ENCODE results near the gene DCST1. TPM values are rescaled to one million over a fixed set of nuclear protein-coding genes. Genes with fewer than 3 reads are reported as not detected.

Gene DCST1
- polyA plus RNA-seq, 3 donors: 0.12 to 0.61 (median 0.32) TPM

DNA sequence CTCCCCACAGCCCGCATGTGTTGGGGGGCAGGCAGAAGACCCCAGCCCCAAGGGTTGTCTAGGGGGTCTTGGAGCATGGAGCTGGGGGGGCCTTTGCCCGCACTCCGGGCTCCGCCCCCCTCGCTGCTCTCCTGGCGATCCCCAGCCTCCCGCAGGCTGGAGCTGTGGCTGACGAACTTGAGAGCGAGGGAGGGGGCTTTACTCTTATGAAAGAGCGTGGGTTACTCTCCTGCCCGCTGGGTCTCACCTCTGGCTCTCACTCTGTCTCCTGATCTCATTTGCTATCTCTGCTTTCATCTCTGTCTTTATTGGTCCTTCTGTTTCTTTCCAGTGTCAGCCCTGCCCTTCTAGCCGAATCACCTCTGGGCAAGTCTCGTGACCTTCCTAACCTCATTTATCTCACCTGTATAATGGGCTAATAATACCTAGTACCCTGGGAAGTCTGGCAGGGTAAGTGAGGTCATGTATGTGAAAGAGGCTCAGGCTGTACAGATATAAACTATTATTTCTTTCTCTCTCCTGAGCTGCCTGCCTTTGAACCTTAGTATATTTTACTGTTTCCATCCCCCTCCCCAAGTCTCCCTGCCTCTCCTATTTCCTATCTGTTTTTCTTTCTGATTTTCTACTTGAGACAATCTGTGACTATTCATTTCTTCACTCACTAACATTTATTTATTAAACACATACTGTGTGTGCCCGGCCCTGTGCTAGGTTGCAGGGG, 30.6 kb downstream of the DCST1 start:
- DNase-seq (ENCODE audit: extremely low read depth in 1 of 11, low read depth in 9 of 11, low spot score in 4 of 11): no peak

DNA sequence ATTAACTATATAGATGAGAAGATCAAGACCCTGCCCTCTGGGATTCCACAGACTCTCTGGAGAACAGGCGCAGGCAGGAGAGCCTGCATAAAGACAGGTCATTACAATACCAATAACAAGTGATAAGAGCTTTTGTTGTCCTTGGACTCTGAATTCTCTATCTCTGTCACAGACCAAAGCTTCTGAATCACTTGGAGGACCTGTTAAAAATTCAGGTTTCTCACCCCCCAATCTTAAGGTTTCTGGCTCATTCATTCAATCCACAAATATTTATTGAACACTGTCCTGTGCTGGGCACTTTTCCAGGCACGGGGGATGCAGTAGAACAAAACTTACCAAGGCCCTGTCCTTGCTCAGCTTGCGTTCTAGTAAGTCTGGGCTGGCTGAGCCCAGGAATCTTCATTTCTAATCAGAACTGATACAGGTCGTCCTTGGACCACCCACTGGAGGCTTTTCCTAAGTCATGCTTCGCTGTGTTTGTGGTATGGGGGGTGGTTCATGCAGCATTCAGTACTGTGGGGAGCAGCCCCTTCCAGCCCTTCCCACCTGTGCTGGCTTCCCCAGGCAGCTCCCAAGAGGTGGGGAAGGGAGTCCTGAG, 31.3 kb downstream of the DCST1 start:
- DNase-seq (ENCODE audit: extremely low read depth in 1 of 11, low read depth in 9 of 11, low spot score in 4 of 11): no peak

GRCh38 chr1:155066777-155067176, 33.2 kb downstream of the DCST1 start:
- DNase-seq (ENCODE audit: extremely low read depth in 1 of 11, low read depth in 9 of 11, low spot score in 4 of 11): no peak

GRCh38 chr1:155068599-155068998, 35.0 kb downstream of the DCST1 start:
- DNase-seq (ENCODE audit: extremely low read depth in 1 of 11, low read depth in 9 of 11, low spot score in 4 of 11): no peak

DNA sequence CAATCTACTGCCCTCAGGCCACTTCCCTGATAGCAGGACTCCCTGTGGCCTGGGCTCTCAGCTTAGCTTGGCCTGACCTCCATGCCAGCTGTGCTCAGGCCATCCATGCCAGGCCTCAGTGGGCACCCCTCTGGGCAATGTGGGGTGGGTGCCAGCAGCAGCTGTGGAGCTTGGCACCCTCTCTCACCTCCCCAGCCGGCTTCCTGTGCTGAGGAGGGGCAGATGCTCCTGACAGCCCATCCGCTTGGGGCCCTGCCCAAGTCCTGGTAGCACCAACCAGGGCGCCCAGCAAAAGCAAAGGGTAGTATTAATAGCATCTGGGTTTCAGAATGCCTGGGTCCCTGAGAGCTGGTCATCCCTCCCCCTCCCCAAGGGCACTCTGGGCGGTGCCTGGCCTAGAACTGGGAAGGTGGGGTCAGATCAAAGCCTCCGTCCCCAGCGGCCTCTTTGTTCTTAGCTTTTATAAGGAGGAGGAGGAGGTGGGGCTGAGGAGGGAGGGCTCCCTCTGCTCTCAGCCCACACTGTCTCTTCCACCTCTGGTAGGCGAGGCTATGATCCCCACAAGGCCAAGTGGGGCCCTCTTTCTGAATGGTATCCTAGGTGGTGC, 36.0 kb downstream of the DCST1 start:
- no peak for DNase-seq (ENCODE audit: extremely low read depth in 1 of 11, low read depth in 9 of 11, low spot score in 4 of 11)

DNA sequence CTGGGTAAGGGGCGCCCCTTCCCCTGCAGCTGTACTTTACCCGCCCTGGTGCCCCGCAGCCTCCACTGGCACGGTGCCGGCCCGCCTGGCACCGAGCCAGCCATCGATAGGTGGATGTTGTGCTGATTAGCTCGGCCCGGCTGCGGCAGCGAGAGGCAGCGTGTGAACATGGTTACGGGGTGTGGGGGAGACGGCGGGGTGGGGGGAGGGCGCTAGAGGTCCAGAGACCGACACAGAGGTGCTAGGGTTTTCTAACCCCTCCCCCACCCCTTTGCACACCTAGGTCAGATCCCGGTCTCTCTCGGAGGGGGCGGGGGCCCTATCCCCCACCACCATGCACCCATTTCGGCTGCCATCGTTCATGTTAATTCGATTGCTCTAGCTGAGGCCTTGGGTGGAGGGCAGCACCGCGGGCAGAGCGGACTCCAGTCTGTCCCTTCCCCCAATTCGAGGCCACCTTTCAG, 36.6 kb downstream of the DCST1 start:
- DNase-seq (ENCODE audit: extremely low read depth in 1 of 11, low read depth in 9 of 11, low spot score in 4 of 11): no peak

- DNase-seq (ENCODE audit: extremely low read depth in 1 of 11, low read depth in 9 of 11, low spot score in 4 of 11): peak in 3 of 11 donors; percentile 67 to 78 (median 77)
Measured at GRCh38 chr1:155070721-155071569, 37.3 kb downstream of the DCST1 start.

DNA sequence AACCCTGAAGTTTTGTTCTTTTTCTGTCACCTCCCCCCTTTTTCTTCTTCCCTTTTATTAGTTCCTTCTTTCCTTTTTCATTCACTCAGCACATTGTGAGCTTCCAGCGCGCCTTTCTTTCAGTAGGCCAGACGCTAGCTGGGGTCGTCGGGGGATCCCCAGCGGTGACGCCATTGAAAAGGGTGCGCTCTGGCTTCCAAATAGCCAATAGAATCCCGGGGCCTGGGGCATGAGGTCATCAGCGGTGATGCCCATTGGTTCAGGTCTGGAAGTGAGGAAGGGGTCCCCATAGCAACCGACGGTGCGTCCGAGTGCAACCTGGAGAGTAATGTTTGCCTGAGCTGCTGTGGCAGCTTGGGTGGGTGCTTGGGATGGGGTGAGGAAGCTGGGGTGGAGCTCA, 38.1 kb downstream of the DCST1 start:
- no peak for DNase-seq (ENCODE audit: extremely low read depth in 1 of 11, low read depth in 9 of 11, low spot score in 4 of 11)

GRCh38 chr1:155072531-155073289, 39.1 kb downstream of the DCST1 start:
- no peak for DNase-seq (ENCODE audit: extremely low read depth in 1 of 11, low read depth in 9 of 11, low spot score in 4 of 11)

GRCh38 chr1:155073377-155074242, 40.0 kb downstream of the DCST1 start:
- DNase-seq (ENCODE audit: extremely low read depth in 1 of 11, low read depth in 9 of 11, low spot score in 4 of 11): no peak

GRCh38 chr1:155075535-155075934, 41.9 kb downstream of the DCST1 start:
- no peak for DNase-seq (ENCODE audit: extremely low read depth in 1 of 11, low read depth in 9 of 11, low spot score in 4 of 11)

DNA sequence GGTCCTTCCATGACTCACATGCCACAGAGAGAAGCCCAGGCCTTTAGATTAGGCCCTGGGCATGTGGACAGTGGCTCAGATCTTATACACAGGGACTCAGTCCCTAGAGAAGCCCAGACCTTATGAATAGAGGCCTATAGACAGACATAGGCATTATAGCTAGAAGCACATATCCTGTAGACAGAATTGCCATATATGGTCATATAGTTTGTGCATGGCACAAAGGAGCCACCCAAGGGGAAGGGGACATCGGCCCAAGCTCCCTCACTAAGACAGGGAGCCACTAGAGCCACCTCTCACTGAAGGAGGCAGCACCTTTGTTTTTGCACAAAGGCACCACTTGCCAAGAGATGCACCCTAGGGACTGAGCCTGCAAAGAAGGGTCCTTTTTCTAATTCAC, 42.7 kb downstream of the DCST1 start:
- no peak for DNase-seq (ENCODE audit: extremely low read depth in 1 of 11, low read depth in 9 of 11, low spot score in 4 of 11)

- DNase-seq (ENCODE audit: extremely low read depth in 1 of 11, low read depth in 9 of 11, low spot score in 4 of 11): no peak
Measured at GRCh38 chr1:155077346-155077745, 43.7 kb downstream of the DCST1 start.

DNA sequence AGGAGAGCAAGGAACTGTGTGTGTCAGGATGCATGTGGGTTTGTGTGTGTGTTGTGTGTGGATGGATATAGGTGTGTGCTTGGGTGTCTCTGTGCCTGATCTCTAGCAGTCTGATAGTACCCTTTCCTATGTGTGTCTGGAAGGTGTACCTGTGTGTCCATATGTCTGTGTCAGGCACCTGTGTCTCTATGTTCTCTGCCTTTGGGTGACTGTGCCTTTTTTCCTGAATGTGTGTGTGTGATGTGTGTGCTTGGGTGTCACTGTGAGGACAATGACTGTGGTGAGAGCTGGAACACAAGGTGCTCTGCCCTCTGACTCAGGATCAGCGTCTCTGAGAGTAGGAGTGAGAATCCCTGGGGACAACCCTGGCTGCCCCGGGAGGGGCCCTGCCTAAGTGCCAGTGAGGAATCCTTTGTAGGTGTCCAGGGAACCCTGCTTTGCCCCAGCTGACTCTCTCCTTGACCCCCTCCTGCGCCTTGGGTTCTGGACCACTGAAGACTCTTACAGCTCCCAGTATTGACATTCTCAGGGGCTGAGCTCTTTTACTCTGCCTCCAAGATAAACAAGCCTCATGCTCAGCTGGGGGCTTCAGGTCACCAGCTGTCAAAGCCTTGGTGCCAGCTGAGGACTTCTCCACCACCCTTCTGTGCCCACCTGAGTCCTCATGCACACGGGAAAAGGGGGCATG, 44.3 kb downstream of the DCST1 start:
- DNase-seq (ENCODE audit: extremely low read depth in 1 of 11, low read depth in 9 of 11, low spot score in 4 of 11): no peak

DNA sequence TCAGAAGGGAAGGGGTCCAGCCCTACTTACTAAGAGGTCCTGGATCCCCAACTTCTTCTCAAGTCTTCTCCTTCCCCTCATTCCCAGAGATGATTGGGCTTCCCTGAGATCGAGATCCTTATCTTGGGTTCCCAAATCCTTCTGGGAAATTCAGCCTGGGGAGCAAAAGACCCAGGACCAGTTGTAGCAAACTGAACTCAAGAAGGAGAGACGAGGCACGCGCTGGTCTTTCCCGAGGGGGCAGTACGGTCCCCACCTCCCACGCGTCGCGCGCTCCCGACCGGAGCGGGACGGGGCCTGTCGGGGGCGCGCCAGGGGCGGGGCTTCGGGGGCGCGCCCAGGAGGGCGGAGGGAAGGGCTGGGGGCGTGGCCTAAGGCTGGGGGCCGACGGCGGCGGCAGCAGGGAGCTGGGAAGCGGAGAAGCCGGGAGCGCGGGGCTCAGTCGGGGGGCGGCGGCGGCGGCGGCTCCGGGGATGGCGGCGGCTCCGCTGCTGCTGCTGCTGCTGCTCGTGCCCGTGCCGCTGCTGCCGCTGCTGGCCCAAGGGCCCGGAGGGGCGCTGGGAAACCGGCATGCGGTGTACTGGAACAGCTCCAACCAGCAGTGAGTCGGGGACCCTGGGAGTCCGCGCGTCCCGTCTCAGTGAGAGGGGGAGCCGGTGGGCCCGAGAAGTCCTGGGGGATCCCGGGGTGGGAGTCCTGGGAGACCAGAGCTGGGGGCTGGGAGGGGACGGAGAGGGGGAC, 45.0 kb downstream of the DCST1 start, which contains the start of gene EFNA3:
Gene EFNA3, plus strand, starts transcription at position 369 of the 741 bp plus-strand sequence. Its CDS starts 105 bp downstream, at position 474.
- peak in 1 of 11 donors; percentile 76 for DNase-seq (ENCODE audit: extremely low read depth in 1 of 11, low read depth in 9 of 11, low spot score in 4 of 11)

DNA sequence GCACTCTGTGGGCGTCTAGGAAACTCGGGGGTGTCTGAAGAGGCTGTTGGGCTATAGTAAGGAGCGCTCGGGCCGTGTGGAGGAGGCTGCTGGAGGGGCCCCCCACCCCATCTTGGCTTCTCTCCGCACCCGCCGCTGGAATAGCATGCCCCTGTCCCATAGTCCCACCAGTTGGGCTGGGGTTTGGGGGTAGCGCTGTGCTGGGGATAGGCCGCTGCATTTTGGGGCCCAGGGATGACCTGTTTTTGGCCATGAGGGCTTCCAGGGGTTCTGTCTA, 45.5 kb downstream of the DCST1 start:
- DNase-seq (ENCODE audit: extremely low read depth in 1 of 11, low read depth in 9 of 11, low spot score in 4 of 11): no peak
